GM19240 (cell line): ENCODE measurements around the gene FAM3A.

Source experiments
- DNase-seq: peaks from one replicate; pipeline ENCODE4 v3.0.0; 2011; ENCODE audit warnings: low spot score; ENCODE audit not compliant: insufficient read length

Gene FAM3A

DNA sequence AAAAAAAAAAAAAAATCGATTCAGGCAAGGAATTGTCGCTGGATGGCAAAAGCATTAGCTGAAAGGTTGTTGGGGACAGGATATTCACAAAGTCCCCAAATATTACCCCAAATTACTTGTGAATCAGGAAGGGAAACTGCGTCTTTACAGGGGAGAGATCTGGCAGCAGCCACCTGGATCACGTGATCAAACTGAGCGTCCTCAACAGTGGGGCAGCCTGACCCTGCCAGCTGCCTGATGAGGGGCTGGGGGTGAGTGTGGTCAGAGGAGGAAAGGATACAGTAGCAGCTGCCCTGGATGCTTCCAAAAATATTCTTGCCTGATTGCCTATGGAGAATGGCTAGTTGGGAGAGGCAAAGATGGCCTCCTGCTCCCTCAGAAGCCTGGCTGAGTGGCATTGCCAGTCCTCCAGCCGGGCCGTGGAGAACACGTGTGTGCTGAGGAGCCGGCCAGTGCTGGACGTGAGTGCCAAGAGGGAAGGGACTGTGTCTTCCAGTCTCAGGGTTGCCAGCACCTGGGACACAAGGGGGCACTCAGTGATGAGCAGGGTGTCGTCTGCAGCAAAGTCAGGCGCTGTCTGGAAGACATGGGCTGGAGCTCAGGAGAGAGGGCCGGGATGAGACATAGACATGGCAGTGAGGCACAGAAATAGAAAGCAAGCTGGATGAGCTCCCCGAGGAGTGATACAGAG, 34.0 kb downstream of the FAM3A start:
- DNase-seq = no peak

DNA sequence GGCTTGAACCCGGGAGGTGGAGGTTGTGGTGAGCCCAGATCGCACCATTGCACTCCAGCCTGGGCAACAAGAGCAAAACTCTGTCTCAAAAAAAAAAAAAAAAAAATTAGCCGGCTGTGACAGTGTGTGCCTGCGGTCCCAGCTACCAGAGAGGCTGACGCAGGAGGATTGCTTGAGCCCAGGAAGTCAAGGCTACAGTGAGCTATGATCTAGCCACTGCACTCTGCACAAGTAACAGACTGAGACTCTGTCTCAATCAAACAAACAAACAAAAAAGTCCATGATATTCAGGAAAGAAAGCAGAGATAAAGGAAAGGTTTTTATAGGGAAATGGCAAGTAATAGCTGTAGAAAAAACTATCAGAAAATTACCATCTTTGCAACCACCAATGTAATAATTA, 34.8 kb downstream of the FAM3A start:
- DNase-seq = no peak

DNA sequence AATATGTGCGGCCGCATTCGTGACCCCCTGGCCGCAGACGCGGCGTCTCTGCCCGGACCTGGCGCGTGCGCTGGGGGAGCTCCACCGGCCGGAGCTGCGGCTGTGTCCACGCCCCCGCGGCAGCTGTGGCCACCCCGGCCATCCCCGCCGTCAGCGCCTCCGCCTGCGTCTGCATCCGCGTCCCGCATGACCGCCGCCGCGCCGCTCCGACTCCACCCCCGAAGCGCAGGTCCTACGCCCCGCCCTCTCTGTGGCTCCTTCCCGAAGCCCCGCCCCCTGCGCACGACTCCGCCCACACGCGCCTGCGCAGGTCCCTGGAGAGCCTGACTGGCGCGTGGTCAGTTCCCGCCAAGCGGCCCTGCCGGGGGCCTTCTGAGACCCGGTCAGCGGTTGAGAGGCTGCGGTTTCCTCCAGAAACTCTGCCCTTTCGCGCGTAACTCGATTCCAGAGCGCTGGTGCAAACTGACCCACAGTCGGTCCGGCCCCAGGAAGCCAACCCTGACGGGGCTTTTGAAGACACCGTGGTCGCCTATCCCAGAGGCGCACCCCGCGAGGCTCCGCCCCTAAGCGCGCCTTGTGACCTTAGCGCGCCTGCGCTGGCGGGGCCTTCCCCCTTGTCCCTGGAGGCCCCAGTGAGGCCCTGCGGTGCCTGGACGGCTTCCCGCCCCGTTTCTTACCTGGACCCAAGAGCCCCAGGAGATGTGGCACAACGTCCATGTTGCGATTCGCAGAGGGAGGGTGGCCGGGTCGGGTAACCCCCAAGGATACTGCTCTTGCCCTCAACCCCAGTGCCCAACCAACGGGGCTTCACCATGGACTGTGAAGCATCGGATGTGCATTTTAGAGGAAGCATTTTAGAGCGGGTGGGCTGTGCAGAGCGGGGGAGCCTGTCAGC, 37.1 kb downstream of the FAM3A start, which contains the start of gene LAGE3:
LAGE3 (minus strand) TSS at position 554 of the 895 bp plus-strand sequence; CDS start at position 188, 366 bp downstream.
- peak; percentile 82 for DNase-seq

DNA sequence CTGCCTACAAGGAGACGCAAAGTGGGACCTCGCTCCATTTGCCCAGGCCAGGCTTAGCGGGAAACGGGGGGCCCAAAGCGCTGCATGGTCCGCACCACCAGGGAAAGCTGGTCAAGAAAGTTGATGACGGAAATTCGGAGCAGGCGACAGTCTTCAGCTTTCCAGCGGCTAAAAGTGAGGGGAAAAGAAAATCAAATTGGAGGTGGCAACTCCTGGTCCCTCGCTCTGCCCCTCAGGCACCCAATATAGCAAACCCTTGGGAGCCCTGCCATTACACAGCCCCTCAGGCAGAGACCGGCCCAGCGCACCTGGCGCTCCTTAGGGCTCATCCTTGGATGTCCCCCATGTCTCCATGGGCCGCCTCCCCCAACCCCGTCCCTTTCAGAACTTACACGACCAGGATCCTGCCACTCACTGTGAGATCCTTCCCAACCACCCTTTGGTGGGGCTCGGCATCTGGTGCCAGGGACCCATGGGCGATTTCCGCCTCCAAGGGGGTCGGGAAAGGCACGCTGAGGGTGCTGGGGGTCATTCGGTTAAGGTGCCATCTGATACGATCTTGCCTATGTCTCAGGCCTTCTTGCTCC, 38.0 kb downstream of the FAM3A start:
- DNase-seq = no peak

DNA sequence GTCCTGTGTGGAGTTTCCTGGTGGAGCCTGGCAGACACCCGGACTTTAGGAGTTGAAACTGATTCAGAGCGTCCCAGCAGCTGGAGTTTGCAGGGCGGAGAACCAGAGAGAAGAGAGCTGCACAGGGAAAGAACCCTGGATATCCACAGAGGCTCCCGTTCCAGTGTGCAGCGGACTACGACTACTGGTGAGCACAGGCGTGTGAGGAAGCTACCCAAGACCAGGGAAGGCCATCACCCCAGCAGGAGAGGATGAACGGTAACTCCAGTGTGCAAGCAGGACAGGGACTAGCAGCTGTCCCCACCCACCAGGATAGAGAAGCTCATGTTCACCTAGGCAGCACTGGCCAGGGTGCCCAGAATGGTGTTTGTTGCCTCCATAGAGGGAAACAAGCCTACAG, 39.2 kb downstream of the FAM3A start:
- no peak for DNase-seq

DNA sequence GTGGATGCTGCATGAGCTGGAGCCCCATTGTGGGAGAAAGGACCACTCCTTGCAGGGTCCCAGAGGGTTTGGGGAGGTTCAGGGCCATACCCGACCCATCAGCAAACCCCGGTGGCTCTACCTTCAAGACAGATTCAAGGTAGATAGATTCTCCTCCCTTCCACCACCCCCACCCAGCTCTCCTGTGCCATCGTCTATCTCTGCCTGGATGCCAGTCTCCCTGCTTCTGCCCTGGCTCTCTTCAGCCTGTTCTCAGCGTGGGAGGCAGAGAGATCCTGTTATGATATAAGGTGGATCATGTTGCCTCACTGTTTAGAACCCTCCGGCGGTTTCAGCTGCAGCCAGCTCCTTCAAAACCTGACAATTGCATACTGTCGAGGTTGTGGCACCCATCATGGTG, 42.3 kb downstream of the FAM3A start:
- DNase-seq = no peak

DNA sequence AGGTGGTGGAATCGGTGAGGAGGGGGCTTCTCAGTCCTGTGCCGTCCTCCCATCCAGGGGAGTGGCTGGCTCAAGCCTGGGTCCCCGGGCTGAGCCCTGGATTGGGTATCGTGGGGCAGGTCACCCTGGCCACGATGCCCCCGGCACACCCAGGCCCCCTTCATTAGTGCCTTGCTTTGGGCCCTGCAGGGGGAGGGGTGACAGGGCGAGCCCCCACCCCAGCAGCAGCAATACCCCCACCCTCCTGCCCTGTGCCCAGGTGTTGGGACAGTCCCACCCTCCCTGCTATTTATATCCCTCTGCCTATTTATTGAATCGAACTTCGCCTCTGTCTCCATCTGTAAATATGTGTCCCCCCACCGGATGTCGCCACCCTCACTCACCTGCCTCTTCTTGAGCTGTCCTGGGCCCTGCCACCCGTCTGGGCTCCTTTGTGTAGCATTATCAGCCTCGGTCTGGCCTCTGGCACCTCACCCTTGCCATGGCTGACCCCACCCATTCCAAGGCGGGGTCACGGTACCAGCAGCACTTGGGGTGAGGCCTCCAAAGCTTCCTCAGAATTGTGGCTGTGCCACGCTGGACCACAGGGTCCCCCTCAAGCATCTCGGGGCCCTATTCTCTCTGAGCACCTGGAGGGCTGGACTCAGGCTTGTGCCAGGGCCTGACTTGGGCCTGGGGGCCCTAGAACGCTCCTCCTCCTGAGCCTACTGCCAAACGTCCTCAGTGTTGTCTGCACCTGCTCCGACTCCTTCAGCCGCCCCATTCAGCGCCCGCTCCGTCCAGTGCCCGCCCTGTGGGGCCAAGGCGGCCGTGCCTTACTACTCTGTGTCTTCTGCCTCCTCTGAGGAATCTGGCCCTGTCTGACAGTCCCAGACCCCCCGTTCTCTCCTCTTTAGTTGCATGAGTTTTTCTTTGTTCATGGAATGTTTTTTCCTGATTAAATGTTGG, 43.1 kb downstream of the FAM3A start:
- DNase-seq = no peak

DNA sequence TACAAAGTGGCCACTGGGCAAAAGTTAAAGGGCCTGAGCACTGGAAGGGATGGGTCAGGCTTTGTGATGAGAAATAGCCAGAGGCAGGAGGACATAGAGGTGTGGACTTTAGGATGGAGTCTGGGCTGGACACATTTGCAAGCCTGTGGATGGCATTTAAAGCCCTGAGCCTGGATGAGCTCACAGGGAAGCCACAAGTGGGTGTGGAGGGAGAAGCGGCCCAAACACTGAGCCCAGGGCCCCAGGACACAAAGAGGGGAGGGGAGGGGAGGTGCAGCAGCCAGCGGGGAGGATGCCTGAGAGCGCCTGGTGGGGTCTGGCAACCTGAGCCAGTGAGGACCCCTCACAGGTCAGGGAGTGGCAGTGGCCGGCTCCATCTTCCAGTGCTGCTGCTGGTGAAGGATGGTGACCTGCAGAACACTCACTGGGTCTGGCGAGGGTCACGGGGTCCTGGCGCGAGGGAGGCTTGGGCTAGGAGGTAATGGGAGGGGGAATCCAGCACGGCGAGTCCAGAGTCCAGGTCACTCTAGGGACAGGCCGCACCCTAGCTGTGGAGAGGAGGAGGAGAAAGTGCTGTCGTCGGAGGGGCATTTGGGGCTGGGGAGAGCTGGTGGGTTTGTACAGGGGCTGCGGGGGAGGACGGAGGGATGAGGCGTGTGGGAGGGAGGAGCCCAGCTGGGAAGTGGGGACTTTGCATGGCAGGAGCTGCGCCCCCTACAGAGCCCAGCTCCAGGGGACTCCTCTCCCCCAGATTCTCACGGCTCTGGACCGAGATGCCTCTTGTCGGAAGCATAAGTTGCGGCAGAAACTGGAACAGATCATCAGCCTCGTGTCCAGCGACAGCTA, 44.0 kb downstream of the FAM3A start:
- no peak for DNase-seq

DNA sequence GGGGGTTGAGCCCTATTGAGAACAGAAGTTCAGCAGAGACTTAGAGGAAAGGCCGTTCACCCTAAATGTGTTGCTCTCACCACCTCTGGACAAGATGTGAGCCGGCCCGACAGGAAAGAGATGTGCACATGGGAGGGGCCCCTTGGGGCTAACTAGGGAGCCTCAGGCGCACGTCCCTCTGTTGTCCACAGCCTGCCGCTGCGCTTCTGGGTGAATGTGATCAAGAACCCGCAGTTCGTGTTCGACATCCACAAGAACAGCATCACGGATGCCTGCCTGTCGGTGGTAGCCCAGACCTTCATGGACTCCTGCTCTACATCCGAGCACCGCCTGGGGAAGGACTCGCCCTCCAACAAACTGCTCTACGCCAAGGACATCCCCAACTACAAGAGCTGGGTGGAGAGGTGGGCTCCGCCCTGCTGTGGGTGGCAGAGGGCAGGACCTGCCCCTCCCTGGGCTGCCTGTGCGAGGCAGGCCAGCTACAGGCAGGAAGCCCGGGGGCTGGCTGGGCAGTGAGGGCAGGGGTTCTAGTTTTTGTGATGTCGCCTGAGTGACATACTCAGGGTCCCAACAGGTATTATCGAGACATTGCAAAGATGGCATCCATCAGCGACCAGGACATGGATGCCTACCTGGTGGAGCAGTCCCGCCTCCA, 45.0 kb downstream of the FAM3A start:
- no peak for DNase-seq

DNA sequence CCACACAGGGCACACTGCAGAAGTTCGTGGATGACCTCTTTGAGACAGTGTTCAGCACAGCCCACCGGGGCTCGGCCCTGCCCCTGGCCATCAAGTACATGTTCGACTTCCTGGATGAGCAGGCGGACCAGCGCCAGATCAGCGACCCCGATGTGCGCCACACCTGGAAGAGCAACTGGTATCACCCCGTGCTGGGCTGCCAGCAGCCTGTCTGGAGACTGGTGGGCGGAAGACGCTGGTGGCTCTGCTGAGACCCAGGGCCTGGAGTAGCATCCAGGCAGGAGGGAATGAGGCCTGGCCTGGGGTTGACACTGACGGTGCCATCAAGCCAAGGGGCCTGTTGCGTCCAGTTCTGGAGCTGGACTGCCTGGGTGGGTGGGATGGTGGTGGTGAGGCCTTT, 45.6 kb downstream of the FAM3A start:
- no peak for DNase-seq

DNA sequence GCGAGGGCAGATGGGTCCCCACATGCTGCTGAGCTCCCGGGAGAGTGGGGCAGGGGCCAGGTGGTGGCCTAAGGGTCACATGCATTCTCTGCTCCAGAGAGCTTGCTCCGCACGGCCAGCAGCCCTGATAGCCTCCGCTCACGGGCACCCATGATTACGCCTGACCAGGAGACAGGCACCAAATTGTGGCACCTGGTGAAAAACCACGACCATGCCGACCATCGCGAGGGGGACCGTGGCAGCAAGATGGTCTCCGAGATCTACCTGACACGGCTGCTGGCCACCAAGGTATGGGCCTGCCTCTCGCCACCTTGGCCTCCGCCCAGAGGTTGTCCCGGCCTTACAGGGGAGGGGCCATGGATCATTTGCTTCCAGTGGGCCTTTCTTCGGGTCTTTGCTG, 46.2 kb downstream of the FAM3A start:
- no peak for DNase-seq

DNA sequence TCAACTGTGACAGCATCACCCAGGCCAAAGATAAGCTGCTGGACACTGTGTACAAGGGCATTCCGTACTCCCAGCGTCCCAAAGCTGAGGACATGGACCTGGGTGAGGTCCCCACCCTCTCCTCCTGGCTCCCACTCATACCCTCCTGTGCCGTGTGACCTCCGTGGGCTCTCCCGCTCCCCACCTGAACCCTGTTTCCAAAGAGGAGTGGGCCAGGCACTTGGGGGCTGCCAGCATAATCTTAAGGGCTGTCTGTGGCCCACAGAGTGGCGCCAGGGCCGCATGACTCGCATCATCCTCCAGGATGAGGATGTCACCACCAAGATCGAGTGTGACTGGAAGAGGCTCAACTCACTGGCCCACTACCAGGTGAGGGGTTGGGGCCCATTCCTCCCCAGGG, 46.9 kb downstream of the FAM3A start:
- no peak for DNase-seq

DNA sequence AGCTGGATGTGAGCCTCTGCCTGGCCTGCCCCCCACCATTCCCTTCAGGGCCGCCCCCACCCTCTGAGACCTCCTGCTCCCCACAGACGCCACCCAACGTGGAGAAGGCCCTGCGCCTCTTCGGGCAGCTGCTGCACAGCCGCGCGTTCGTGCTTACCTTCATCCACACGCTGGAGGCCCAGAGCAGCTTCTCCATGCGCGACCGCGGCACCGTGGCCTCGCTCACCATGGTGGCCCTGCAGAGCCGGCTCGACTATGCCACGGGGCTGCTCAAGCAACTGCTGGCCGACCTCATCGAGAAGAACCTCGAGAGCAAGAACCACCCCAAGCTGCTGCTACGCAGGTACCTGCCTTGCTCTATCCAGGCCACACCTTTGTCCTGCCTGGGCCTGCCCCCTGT, 47.8 kb downstream of the FAM3A start:
- DNase-seq = no peak

DNA sequence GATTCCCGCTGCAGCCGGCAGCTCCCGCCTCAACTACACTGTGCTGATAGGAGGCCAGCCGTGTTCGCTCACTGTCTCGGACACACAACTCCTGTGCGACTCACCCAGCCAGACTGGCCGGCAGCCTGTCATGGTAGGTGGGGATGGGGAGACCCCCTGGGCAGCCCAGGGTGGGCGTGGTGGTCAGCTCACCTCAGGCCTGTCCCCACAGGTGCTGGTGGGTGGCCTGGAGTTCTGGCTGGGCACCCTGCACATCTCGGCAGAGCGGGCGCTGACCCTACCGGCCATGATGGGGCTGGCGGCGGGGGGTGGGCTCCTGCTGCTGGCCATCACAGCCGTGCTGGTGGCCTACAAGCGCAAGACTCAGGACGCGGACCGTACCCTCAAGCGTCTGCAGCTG, 48.5 kb downstream of the FAM3A start:
- no peak for DNase-seq

DNA sequence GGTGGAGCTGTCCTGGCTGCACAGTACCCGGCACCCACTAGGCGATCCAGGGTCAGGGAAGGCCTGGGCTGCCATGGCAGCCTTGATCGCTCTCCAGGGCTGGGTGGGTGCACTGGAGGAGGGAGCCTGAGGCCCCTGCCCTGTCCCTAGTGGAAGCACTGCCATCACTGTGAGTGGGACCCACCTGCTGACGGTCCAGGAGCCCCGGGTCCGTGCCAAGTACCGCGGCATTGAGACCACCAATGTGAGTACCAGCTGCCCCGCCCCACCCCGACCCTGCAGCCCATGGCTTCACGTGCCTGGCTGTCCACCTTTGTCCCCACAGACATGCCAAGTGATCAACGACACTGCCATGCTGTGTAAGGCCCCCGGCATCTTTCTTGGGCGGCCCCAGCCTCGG, 49.1 kb downstream of the FAM3A start:
- DNase-seq = no peak

DNA sequence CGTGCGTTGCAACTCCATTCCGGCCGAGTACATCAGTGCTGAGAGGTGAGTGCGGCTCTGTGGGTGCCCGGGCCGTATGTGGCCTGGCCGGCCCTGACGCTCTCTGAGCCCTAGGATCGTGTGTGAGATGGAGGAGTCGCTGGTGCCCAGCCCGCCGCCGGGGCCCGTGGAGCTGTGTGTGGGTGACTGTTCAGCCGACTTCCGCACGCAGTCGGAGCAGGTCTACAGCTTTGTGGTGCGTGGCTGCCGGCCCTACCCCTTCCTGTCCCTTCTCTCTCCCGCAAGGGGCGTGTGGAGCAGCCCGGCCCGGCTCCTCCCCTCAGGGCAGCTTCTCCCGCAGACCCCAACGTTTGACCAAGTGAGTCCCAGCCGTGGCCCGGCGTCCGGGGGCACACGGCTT, 50.0 kb downstream of the FAM3A start:
- DNase-seq = no peak

DNA sequence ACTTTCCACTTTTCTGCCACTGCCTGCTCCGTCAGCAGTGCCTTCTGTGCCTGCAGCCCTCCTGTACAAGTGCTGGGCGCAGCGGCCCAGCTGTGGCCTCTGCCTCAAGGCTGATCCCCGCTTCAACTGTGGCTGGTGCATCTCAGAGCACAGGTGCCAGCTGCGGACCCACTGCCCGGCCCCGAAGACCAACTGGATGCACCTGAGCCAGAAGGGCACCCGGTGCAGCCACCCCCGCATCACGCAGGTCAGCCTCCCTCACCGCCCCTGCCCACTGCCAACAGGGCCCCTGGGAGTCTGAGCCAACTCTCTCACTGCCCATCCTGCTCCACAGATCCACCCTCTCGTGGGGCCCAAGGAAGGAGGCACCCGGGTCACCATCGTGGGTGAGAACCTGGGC, 50.4 kb downstream of the FAM3A start:
- no peak for DNase-seq

DNA sequence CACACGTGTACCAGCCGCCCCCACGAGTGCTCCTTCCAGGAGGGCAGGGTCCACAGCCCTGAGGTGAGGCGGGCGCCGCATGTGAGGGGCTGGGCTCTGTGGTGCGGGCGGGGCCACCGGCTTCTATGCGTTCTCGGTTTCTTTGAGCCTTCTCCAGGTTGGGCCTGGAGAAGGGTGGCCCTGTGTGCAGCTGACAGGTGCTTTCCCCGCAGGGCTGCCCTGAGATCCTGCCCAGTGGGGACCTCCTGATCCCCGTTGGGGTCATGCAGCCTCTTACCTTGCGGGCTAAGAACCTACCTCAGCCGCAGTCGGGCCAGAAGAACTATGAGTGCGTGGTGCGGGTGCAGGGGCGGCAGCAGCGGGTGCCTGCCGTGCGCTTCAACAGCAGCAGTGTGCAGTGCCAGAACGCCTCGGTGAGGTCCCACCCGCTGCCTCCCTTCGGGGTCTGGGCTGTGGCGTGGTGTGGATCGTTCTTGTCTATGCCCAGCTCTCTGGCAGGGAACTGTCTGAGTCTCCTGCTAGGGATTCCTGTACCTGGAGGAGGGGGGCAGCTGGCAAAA, 51.1 kb downstream of the FAM3A start:
- no peak for DNase-seq

DNA sequence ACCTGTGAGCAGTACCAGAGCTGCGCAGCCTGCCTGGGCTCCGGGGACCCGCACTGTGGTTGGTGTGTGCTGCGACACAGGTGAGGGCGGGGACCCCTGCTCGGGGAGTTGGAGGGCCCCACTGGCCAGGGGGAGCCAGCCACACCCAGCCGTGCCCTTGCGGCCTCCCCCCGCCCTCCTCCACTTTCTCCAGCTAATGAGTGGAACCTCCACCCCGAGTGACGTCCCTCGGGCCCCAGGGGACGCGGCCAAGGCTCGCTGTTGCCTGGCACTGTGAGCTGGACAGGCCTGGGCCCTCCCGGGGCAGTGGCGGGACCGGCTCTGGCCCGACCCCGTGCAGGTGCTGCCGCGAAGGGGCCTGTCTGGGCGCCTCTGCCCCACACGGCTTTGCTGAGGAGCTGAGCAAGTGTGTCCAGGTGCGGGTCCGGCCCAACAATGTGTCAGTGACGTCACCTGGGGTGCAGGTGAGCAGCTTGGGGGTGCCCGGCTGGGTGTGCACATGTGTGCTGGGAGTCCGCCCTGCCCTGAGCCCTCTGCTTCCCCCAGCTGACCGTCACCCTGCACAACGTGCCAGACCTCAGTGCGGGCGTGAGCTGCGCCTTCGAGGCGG, 52.3 kb downstream of the FAM3A start:
- no peak for DNase-seq
